CD4-positive, CD25-positive, alpha-beta regulatory T cell (primary cell): ENCODE measurements around the gene RAB19. TPM values are rescaled to one million over a fixed set of nuclear protein-coding genes. Genes with fewer than 3 reads are reported as not detected.

Source experiments
- ATAC-seq, 2 donors: fragments of 150-1000 bp; cut with Tn5 transposase; one replicate each; pipeline ENCODE4 v1.10.0; 2021; ENCODE audit warnings: low read depth in 2 of 2, moderate number of reproducible peaks in 2 of 2, moderate library complexity in 1 of 2
- DNase-seq, 3 donors: peaks; one replicate each; pipeline versions ENCODE4 v3.0.0 to v3.0.0-alpha.2; 2012 to 2022; ENCODE audit warnings: mixed read lengths in 1 of 3
- H3K27ac ChIP-seq: one replicate; pipeline ENCODE4 v1.7.0; 2013; ENCODE audit warnings: mild to moderate bottlenecking, low read length; ENCODE audit not compliant: insufficient read depth, poor library complexity, severe bottlenecking
- H3K27me3 ChIP-seq: one replicate; pipeline ENCODE4 v1.7.0; 2013; ENCODE audit warnings: low read length; ENCODE audit not compliant: control insufficient read depth, insufficient read depth
- H3K36me3 ChIP-seq: one replicate; pipeline ENCODE4 v1.7.0; 2013; ENCODE audit warnings: mild to moderate bottlenecking, low read length, moderate library complexity; ENCODE audit not compliant: control insufficient read depth, insufficient read depth
- H3K4me1 ChIP-seq: 2 replicates; pipeline ENCODE4 v1.7.0; 2013; ENCODE audit warnings: mild to moderate bottlenecking, low read length; ENCODE audit not compliant: insufficient read depth, control insufficient read depth, poor library complexity, severe bottlenecking
- H3K4me3 ChIP-seq: one replicate; pipeline ENCODE4 v1.7.0; 2013; ENCODE audit warnings: low read depth, mild to moderate bottlenecking, low read length, moderate library complexity
- H3K9me3 ChIP-seq, 2 experiments: 1 replicate in 1 of 2; 2 replicates in 1 of 2; pipeline ENCODE4 v1.7.0; 2013; ENCODE audit warnings: low read length in 2 of 2, mild to moderate bottlenecking in 1 of 2, moderate library complexity in 1 of 2; ENCODE audit not compliant: control insufficient read depth in 2 of 2
- H3K27ac Mint-ChIP-seq, 3 donors: one replicate each; pipeline ENCODE4 v1.8.0; 2020 to 2022; ENCODE audit warnings: mild to moderate bottlenecking in 3 of 3, mixed read lengths in 3 of 3, moderate library complexity in 2 of 3
- H3K27me3 Mint-ChIP-seq: one replicate; pipeline ENCODE4 v1.8.0; 2022; ENCODE audit warnings: mild to moderate bottlenecking, mixed read lengths
- H3K36me3 Mint-ChIP-seq: one replicate; pipeline ENCODE4 v1.8.0; 2020; ENCODE audit warnings: mixed read lengths
- H3K4me1 Mint-ChIP-seq, 4 donors: one replicate each; pipeline ENCODE4 v1.8.0; 2020 to 2022; ENCODE audit warnings: mixed read lengths in 4 of 4, mild to moderate bottlenecking in 1 of 4
- H3K4me3 Mint-ChIP-seq, 4 donors: one replicate each; pipeline ENCODE4 v1.8.0; 2020 to 2022; ENCODE audit warnings: mild to moderate bottlenecking in 4 of 4, mixed read lengths in 4 of 4, moderate library complexity in 3 of 4
- H3K9me3 Mint-ChIP-seq, 7 donors: one replicate each; pipeline ENCODE4 v1.8.0; 2020 to 2022; ENCODE audit warnings: mixed read lengths in 7 of 7, mild to moderate bottlenecking in 3 of 7, moderate library complexity in 2 of 7
- polyA plus RNA-seq, 4 donors: library from polyadenylated mRNA; unstranded; fragments of 300-500 nt; fragmentation: Illumina TruSeq; gene quantifications; one replicate each; pipeline ENCODE4 v1.2.3, GENCODE V29; 2021
- total RNA-seq: library from RNA; stranded (reverse); gene quantifications from one replicate; pipeline ENCODE4 v1.2.3, GENCODE V29; 2022

RAB19 gene
- total and polyA plus RNA-seq, 5 donors from 2014 or later = 2.1 to 6.7 (median 3.8) TPM

GRCh38 chr7:140375323-140375722 is 28.5 kb upstream of the RAB19 start:
- H3K4me3 ChIP-seq = peak overlapping the region; percentile 84
- Mint-ChIP-seq H3K27me3 (no peaks in the 10 kb centered on the region), H3K4me3 (peak overlapping the region; percentile 84 to 90 (median 89)), H3K27ac (peak overlapping the region; percentile 95 to 98 (median 96)), H3K4me1 (peaks cover 6 to 22% (median 13%) of the 10 kb centered on the region in 4 donors), H3K36me3 (peaks cover 17% of the 10 kb centered on the region), H3K9me3 (no peaks in the 10 kb centered on the region)
- H3K27me3 ChIP-seq = no peaks in the 10 kb centered on the region
- peak overlapping the region; percentile 80 for H3K27ac ChIP-seq
- no peaks in the 10 kb centered on the region for H3K9me3 ChIP-seq
- ATAC-seq = no peak
- H3K4me1 ChIP-seq = peaks cover 15% of the 10 kb centered on the region
- DNase-seq = peak in 1 of 3 donors; percentile 9
- peaks cover 9% of the 10 kb centered on the region for H3K36me3 ChIP-seq

- peak overlapping the region; percentile 95 to 98 (median 96) for H3K27ac Mint-ChIP-seq
- ATAC-seq (peak; percentile 83 to 87), DNase-seq (peak in 2 of 3 donors; percentile 56 to 93)
- H3K27me3 ChIP-seq = no peaks in the 10 kb centered on the region
- peak overlapping the region; percentile 80 for H3K27ac ChIP-seq
- H3K4me1 Mint-ChIP-seq = peaks cover 5 to 22% (median 12%) of the 10 kb centered on the region in 4 donors
- peaks cover 15% of the 10 kb centered on the region for H3K4me1 ChIP-seq
- peak overlapping the region; percentile 84 to 90 (median 89) for H3K4me3 Mint-ChIP-seq
- peaks cover 12% of the 10 kb centered on the region for H3K36me3 Mint-ChIP-seq
- H3K27me3 Mint-ChIP-seq = no peaks in the 10 kb centered on the region
- no peaks in the 10 kb centered on the region for H3K9me3 ChIP-seq
- H3K36me3 ChIP-seq = peaks cover 14% of the 10 kb centered on the region
- peak overlapping the region; percentile 84 for H3K4me3 ChIP-seq
- H3K9me3 Mint-ChIP-seq = no peaks in the 10 kb centered on the region
These were observed 27.7 kb upstream of the RAB19 start for GRCh38 chr7:140375892-140376730.

- H3K4me3 ChIP-seq = no peak overlapping the region
- no peaks in the 10 kb centered on the region for H3K9me3 ChIP-seq
- no peak overlapping the region for H3K27ac ChIP-seq
- peaks cover 20% of the 10 kb centered on the region for H3K36me3 Mint-ChIP-seq
- H3K27me3 ChIP-seq = no peaks in the 10 kb centered on the region
- no peaks in the 10 kb centered on the region for H3K9me3 Mint-ChIP-seq
- peaks cover 22% of the 10 kb centered on the region for H3K36me3 ChIP-seq
- no peaks in the 10 kb centered on the region for H3K4me1 ChIP-seq
- no peaks in the 10 kb centered on the region for H3K27me3 Mint-ChIP-seq
- peaks cover 11 to 19% (median 14%) of the 10 kb centered on the region in 4 donors for H3K4me1 Mint-ChIP-seq
- no peak overlapping the region for H3K27ac Mint-ChIP-seq
- H3K4me3 Mint-ChIP-seq = no peak overlapping the region
- no peak for DNase-seq
- ATAC-seq = no peak
These were observed 19.7 kb upstream of the RAB19 start for GRCh38 chr7:140383954-140384713.

DNA sequence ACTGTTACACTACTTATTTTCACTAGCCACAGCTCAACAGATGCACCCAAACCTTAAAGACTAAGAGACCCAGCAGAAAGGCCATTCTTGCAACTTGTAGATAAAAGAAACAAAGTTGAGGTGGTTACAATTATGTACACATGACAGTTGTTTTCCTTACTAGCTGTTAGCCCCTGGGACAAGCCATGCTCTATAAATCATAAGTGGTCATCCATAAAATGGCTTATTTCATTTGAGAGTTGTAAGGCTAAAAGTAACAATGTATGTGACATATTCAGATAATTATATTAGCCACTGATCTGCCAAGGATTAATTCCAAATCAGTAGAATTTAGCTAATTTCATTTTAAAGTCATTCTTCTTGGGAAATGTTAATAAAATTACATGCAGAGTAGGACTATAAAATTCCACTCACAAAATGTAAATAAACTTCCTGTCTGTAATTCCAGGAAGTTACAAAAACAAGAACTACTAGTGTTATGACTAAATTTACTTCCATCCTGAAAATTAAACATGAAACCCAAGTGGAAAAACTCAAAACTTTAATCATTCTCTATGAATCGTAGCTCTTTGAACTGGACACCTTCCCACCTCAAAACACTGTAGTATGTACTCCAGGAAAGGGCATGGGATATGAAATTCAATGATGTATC is 18.8 kb upstream of the RAB19 start:
- Histone ChIP-seq H3K9me3 (no peaks in the 10 kb centered on the region), H3K36me3 (peaks cover 16% of the 10 kb centered on the region), H3K4me1 (peaks cover 4% of the 10 kb centered on the region), H3K27me3 (no peaks in the 10 kb centered on the region), H3K27ac (no peak overlapping the region), H3K4me3 (no peak overlapping the region)
- no peaks in the 10 kb centered on the region for H3K9me3 Mint-ChIP-seq
- ATAC-seq (no peak), DNase-seq (no peak)
- H3K27ac Mint-ChIP-seq = no peak overlapping the region
- H3K4me1 Mint-ChIP-seq = peaks cover 11 to 25% (median 16%) of the 10 kb centered on the region in 4 donors
- no peaks in the 10 kb centered on the region for H3K27me3 Mint-ChIP-seq
- peaks cover 15% of the 10 kb centered on the region for H3K36me3 Mint-ChIP-seq
- no peak overlapping the region for H3K4me3 Mint-ChIP-seq

DNA sequence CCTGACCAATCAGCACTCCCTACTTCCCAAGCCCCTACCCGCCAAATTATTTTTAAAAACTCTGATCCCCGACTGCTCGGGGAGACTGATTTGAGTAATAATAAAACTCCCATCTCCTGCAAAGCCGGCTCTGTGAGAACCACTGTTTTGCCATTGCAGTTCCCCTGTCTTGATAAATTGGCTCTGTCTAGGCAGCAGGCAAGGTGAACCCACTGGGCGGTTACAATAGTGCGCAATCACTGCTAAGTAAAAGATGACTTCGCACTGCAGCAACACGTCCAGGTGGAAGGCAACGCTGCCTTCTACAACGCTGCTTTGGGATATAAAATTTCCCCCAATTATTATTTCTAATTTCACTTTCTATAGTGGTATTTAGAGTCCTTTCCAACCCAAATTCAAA is 14.4 kb upstream of the RAB19 start:
- no peaks in the 10 kb centered on the region for H3K36me3 ChIP-seq
- H3K36me3 Mint-ChIP-seq = peaks cover 3% of the 10 kb centered on the region

GRCh38 chr7:140390034-140390433 is 13.8 kb upstream of the RAB19 start:
- DNase-seq (no peak), ATAC-seq (no peak)
- Mint-ChIP-seq H3K27ac (no peak overlapping the region), H3K9me3 (no peaks in the 10 kb centered on the region), H3K27me3 (no peaks in the 10 kb centered on the region), H3K4me1 (peaks cover 4 to 14% (median 7%) of the 10 kb centered on the region in 4 donors), H3K4me3 (no peak overlapping the region), H3K36me3 (peaks cover 3% of the 10 kb centered on the region)
- peaks cover 12% of the 10 kb centered on the region for H3K4me1 ChIP-seq
- no peaks in the 10 kb centered on the region for H3K9me3 ChIP-seq
- H3K27me3 ChIP-seq = no peaks in the 10 kb centered on the region
- no peak overlapping the region for H3K4me3 ChIP-seq
- H3K36me3 ChIP-seq = no peaks in the 10 kb centered on the region
- H3K27ac ChIP-seq = no peak overlapping the region

More for the DNA sequence above, 14.4 kb upstream of the RAB19 start:
- Mint-ChIP-seq H3K27ac (peak overlapping the region; percentile 7 to 62 (median 20)), H3K4me1 (peaks cover 4 to 18% (median 9%) of the 10 kb centered on the region in 4 donors), H3K27me3 (no peaks in the 10 kb centered on the region), H3K9me3 (no peaks in the 10 kb centered on the region), H3K4me3 (peak overlapping the region in 1 of 4 donors; percentile 47)
- Histone ChIP-seq H3K4me1 (peaks cover 12% of the 10 kb centered on the region), H3K9me3 (no peaks in the 10 kb centered on the region), H3K27ac (no peak overlapping the region), H3K27me3 (no peaks in the 10 kb centered on the region), H3K4me3 (no peak overlapping the region)
- DNase-seq (no peak), ATAC-seq (no peak)

DNA sequence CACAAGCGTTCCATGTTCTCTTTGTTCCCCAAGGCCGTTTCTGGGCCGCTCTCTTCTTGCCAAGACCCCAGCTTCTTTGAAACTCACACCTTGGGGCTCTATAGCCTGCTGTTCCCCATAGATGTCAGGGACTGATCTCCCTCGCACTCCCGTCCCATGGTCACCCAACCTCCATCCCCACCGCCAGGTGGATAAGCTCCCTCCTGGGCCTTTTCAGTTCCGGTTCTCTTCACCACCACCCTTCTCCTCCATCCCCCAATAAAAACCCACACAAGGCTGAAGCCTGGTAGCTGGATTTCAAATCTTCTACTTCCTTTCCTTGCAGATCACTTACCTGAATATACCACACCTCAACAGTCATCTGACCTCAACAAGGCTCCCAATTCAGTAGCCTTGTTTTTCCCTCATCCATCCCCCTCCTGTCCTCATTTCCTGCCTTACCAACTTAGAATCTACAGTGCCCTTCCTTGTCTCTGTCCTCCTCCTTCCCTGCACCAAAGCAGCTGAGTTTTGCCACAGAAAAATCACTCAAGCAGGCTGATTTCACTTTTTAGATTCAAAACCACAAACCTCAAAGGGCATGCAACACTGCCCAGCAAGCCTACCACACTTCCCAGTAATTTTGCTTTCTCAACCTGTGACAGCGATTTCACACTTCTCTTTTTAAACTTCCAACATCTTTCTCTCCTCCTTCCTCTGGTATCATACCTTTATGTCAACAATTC is 13.2 kb upstream of the RAB19 start:
- Histone ChIP-seq H3K36me3 (no peaks in the 10 kb centered on the region), H3K4me3 (no peak overlapping the region), H3K9me3 (no peaks in the 10 kb centered on the region), H3K4me1 (peaks cover 12% of the 10 kb centered on the region), H3K27me3 (no peaks in the 10 kb centered on the region), H3K27ac (no peak overlapping the region)
- no peak for ATAC-seq
- no peaks in the 10 kb centered on the region for H3K36me3 Mint-ChIP-seq
- H3K27me3 Mint-ChIP-seq = no peaks in the 10 kb centered on the region
- no peak overlapping the region for H3K4me3 Mint-ChIP-seq
- H3K4me1 Mint-ChIP-seq = peaks cover under 1 to 10% (median 3%) of the 10 kb centered on the region in 4 donors
- peak in 1 of 3 donors; percentile 39 for DNase-seq
- no peak overlapping the region for H3K27ac Mint-ChIP-seq
- H3K9me3 Mint-ChIP-seq = no peaks in the 10 kb centered on the region
